GM19463 (cell line): ENCODE measurements around the gene VIT.
"Not testable (repeated sequence)": the region's sequence is repeated elsewhere in the genome, so short reads cannot be mapped to it uniquely, and the experiment has no call there.

ENCODE experiments used
- ATAC-seq: cut with Tn5 transposase; IDR thresholded peaks from one replicate; pipeline ENCODE4 v1.9.1; 2021; ENCODE audit warnings: mild to moderate bottlenecking, moderate library complexity; ENCODE audit not compliant: unreplicated experiment

The VIT gene

DNA sequence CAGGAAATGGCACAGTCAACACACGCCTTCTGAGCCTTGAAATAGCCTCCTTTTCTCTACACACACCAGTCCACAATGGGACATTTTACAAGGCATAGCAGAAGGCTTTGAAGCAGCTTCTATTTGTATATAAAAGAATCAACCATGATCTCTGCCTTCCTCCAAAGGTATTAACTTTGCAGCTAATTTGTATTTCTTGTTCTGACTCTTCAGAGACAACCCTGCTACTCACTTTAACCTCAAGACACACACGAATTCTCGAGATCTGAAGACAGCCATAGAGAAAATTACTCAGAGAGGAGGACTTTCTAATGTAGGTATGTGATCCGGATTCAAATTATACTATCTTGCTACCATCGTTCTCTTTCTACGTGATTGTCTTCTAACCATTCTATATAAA, 104.6 kb downstream of the VIT start:
- ATAC-seq, result no peak

- no peak for ATAC-seq
Measured at GRCh38 chr2:36802952-36803351, 106.4 kb downstream of the VIT start.

DNA sequence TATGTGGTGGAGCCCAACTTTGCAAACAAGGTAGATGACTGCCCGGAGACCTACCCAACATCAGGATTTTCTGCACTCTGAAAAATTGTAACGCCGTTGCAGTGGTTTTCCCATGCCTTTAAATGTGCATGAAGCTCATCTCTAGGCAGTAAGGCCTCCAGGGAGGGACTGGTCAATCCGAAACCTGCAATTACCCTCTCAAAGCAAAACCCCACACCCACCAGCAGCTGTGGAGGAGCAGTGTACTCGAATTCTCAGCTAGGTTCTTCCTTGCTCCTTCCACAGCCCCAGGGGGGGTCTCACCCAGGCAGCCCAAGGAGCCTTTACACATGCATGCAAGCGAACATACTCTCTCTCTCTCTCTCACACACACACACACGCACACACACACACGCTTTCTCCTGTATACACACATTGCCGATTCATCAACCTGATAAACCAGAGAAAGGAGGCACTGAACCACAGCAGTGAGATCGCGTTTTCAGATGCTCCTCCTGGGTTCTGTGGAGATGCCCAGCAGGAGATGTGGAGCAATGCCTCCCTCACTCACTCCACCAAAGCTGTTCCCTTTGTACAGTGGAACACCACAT, 109.2 kb downstream of the VIT start:
- no peak for ATAC-seq

DNA sequence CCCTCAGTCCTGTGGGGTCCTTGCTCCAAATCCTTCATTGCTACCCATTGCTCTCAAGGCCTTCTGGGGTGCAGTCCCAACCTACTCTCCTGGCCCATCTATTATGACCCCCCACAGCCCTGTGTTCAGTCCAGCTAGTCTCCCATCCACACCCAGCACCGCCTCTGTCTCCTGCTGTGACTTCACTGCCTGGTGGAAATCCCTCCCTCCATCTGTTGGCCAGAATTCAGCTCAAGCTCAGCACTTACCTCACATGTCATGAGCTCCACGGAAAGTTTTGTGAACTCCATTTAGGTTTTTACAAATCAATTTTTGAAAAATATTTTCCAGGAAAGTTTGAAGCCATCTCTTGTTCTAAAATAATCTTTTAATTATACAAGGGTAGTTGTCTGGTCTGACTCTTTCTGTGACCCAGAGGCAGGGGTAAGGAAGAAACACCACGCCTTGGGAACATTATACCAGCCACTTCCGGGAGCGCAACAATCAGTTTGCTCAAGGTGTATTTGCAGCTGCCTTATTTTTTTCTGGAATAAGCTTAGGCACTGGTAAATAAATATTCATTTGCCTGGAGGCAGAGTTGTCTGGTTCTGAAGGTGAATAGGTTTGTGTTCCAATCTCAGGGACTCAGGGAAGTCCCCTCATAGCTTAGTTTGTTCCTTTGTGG, 110.8 kb downstream of the VIT start:
- no peak for ATAC-seq

- ATAC-seq, result no peak
Measured at GRCh38 chr2:36808386-36809068, 112.0 kb downstream of the VIT start.

GRCh38 chr2:36809069-36809445, 112.5 kb downstream of the VIT start:
- ATAC-seq, result no peak

DNA sequence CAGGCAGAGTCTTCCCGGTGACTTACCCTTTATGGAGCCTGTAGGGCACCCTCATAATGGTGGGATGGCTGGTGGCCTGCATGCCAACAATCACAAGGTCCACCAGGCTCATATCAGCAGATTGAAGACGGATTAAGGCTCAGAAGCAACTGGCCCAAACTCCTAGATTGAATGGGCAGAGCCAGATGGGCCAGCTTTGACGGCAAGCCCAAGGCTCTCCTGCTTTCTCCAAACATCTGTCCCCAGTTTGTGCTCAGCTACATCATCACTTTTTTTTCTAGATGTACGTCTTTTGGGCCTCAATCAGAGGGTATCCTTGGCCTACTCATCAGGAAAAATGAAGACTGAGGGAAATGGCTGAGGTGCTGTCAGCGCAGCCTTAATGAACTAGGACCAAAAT, 114.6 kb downstream of the VIT start:
- no peak for ATAC-seq

DNA sequence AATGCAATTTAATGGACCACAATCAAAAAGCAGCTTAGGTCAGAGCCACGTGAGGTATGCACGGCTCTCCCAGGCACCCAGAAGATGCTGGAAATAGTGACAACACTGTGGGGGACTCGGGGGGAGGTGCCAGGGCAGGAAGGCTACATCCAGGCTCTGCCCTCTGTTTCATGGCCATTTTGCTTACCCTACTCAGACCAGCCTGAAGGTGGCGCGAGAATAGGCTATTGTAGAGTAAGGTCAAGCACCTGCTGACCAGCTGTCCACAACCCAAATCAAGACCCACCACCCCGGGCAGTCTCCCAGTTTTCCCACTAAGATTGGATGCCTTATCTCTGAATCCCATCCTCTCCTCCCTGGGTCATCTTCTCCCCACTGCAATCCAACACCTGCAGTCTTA, 115.7 kb downstream of the VIT start:
- ATAC-seq, result no peak

DNA sequence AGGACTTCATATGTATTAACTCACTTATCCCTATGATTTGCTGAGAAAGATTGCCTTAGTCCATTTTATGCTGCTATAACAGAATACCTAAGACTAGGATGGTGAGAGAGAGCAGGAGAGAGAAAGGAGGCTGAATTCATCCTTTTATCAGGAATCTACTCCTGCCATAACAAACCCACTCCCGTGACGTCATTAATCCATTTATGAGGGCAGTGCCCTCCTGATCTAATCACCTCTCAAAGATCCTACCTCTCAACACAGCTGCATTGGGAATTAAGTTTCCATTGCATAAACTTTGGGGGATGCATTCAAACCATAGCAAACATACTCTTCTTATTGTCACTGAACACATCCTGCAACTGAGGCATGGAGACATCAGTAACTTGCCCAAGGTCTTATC, 122.0 kb downstream of the VIT start:
- ATAC-seq, result no peak

DNA sequence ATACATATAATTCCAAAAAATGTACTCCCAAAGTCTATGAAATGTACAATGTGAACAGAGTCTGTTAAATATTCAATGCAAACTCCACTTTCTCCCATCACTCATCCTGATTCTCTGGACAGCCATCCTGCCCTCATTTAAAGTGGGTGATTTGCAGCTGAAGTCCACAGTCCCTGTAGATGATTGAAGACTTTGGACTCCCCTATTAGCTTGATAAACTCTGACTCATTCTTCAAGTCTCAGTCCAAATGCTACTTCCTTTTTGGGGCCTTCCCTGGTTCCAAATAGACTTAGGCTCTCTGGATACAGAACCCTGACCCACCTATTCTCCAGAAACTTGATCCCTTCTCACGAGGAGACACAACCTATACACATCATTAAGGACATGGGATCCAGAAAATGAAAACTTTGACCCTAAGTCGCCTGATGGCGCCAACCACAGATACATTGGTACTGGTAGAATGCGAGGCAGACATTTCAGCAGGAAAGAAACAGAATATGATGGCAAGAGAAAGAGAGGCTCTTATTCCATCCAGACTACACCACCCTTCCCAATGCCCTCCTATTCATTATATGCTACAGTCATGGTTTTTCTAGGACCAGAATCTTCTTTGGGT, 122.7 kb downstream of the VIT start:
- no peak for ATAC-seq

GRCh38 chr2:36820942-36821605, 124.6 kb downstream of the VIT start:
- ATAC-seq, result no peak

GRCh38 chr2:36823862-36824261, 127.4 kb downstream of the VIT start:
- no peak for ATAC-seq

GRCh38 chr2:36824273-36824672, 127.8 kb downstream of the VIT start:
- ATAC-seq, result no peak

- ATAC-seq, result not testable (repeated sequence)
Measured at GRCh38 chr2:36824683-36825082, 128.2 kb downstream of the VIT start.

GRCh38 chr2:36831185-36831584, 134.7 kb downstream of the VIT start:
- ATAC-seq, result no peak

- ATAC-seq, result no peak
Measured at GRCh38 chr2:36834203-36834602, 137.7 kb downstream of the VIT start.

DNA sequence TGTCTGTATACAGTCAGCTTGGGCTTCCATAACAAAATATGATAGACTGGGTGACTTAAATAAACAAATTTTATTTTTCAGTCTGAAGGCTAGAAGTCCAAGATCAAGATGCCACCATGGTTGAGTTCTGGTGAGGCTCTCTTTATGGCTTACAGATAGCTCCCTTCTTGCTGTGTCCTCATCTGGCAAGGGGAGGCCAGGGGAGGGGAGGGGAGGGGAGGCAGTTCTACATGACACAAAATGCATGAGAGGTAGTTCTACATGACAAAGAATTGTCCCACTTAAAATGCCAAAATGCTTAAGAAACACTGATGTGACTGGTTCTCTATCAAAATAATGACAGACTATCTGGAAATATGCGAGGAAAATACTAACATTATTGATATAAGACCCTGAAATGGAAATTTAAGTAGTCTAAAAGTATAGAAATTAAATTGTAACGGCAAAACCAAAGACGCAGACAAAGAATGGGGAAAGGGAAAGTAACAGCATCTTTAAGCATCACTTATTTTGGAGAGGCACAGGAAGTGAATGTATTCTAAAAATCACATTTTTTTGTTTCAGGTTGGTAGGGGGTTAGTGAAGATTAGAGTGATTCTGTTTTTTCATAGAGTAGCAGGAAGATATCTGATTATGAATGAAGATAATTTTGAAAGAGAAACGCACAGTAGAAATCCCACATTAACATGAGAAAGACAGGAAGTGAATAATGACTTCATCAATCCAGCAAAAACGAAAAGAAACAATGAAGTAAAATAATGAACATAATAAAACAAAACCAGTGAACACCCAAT, 138.4 kb downstream of the VIT start:
- ATAC-seq, result no peak

DNA sequence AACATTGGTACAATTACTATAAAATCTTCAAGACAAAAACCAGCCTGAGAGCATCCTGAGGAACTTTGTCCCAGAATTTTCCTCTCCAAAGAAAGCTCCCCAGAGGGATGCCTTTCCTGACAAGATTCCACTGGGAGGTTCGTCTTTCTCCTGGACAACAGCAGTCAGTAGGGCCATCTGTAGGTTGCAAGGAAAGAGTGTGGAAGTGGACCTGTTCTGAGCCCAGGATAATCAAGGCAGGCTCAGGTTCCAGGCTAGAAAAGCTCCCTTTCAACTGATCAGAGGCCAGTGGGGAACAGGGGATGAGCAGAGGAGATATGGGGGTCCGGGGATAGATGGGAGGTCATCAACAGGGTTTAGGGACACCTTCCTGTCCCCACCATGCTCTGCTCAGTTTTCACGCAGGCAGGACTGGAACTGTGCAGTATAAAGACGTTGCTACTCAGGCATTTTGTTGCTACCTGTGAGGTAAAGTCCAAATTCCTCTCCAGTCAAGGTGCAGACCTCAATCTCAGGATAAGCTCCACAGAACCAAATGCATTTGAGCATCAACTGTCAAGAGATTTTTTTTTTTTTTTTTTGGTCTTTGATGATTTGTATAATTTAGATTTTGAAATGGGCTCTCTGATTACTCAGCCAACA, 143.6 kb downstream of the VIT start:
- ATAC-seq, result no peak

DNA sequence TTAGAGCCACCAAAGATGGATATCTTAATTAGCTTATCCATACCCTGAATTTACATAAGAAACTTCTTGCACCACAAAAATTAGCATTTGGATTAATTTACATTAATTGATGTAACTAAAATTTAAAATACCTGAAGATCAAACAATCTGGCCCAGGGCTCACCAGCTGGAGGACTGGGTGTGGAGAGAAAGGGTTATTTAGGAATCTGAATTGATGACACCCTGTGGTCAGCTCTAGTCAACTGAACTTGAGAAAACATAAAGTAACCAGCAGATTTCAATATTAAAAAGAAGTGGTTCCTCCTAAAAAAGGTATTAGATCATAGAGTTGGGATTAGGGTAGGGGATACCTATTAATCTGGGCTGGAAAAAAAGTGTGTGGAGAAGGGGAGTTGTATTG, 147.3 kb downstream of the VIT start:
- ATAC-seq, result no peak

- ATAC-seq, result no peak
Measured at GRCh38 chr2:36849265-36849664, 152.8 kb downstream of the VIT start.
